ENCODE results near the gene GALNT16.

The GALNT16 gene

DNA sequence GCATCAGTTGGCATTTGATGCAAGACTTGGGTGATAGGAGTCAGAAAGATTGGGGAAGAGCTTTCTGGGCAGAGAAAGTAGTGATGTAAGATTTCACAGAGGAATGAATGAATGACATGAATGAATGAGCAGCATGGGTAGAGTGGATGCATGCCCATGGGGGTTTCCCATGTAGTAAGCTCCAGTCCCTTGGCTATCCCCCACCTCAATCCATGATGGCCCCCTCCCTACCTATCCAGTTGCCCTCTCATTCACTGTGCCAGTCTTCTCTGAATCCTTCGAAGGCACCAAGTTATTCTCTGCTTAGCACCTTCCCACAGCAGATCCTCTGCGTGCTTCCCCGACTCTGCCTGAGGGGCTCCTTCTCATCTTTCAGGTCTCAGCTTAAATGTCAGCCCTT lies 106.1 kb downstream of the GALNT16 start:
- TF ChIP-seq, protein P1, sequence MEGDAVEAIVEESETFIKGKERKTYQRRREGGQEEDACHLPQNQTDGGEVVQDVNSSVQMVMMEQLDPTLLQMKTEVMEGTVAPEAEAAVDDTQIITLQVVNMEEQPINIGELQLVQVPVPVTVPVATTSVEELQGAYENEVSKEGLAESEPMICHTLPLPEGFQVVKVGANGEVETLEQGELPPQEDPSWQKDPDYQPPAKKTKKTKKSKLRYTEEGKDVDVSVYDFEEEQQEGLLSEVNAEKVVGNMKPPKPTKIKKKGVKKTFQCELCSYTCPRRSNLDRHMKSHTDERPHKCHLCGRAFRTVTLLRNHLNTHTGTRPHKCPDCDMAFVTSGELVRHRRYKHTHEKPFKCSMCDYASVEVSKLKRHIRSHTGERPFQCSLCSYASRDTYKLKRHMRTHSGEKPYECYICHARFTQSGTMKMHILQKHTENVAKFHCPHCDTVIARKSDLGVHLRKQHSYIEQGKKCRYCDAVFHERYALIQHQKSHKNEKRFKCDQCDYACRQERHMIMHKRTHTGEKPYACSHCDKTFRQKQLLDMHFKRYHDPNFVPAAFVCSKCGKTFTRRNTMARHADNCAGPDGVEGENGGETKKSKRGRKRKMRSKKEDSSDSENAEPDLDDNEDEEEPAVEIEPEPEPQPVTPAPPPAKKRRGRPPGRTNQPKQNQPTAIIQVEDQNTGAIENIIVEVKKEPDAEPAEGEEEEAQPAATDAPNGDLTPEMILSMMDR (IDR thresholded peaks at IDR 0.05; ENCODE audit: low read depth, low read length), result no peak
- no peak overlapping the region for H3K4me3 ChIP-seq (ENCODE audit: low read depth, low read length)

DNA sequence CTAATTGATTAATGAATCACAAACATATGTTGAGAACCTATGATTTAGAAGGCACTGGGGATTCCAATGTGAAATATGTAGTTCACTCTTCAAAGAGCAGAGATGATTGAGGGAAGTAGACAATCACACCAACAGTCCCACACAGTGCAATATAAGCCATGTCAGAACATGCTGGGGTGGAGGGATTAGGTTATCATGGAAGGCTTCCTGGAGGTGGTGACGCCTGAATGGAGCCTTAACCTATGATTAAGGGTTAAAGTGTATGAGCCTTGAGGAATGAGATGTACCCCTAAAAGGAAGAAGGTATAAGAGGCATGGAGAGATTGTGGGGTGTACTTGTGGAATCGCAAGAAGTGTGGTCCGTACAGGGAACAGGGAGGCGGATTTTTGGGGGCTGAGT lies 106.8 kb downstream of the GALNT16 start:
- TF ChIP-seq, protein P1 (IDR thresholded peaks at IDR 0.05; ENCODE audit: low read depth, low read length), result no peak

DNA sequence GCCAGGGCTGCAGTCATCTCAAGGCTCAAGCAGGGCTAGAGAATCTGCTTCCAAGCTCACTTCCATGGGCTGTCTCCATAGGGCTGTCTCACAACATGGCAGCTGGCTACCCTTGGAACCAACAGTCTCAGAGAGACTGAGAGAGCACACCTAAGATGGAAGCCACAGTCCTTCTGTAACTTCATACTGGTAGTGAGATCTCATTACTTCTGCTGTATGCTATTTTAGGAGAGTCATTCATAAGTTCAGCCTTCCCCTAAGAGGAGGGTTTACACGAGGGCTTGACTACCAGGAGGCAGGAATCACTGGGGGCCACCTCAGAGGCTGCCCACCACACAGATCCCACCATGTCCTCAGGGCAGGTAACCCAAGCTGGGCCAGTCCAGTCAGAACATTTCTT lies 108.4 kb downstream of the GALNT16 start:
- TF ChIP-seq, protein P1 (IDR thresholded peaks at IDR 0.05; ENCODE audit: low read depth, low read length), result no peak

More for the DNA sequence above, 106.8 kb downstream of the GALNT16 start:
- H3K4me3 ChIP-seq (ENCODE audit: low read depth, low read length), result no peak overlapping the region

DNA sequence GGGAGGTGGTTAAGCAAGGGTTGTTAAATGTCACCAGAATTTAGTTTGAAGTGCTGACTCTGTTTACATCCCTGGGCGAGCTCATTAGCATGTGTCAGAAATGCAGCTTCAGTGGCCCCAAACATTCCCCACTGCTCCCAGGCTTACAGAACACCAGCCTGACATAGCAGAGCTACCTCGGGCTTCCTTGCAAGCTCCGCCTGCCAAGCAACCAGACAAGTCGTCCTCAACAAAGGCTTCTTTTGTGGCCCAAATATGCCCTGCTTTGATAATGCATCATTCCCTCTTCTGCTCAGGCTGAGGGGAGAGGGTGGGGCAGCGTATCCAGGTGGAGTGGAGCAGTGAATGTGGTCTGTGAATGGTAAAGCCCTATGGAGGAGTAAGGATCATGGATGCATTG lies 110.1 kb downstream of the GALNT16 start:
- H3K4me3 ChIP-seq (ENCODE audit: low read depth, low read length), result no peak overlapping the region
- TF ChIP-seq, protein P1 (IDR thresholded peaks at IDR 0.05; ENCODE audit: low read depth, low read length), result no peak

More for the DNA sequence above, 108.4 kb downstream of the GALNT16 start:
- no peak overlapping the region for H3K4me3 ChIP-seq (ENCODE audit: low read depth, low read length)

DNA sequence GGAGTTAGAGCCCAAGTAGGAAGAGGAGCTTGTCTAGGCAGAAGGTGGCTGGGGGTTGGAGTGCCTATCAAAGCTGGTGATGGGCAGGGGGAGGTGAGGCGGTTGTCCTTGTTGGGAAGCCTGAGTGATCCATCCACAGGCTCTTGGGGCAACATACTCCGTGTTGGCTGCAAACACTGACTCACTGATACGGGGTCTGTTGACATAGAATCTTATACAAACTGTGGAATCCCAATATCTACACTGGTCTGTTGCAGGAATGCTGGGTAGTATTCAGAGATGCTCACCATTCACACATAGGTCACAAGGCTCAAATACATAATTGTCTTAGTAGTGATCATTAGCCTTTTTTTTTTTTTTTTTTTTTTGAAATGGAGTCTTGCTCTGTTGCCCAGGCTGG lies 112.2 kb downstream of the GALNT16 start:
- no peak overlapping the region for H3K4me3 ChIP-seq (ENCODE audit: low read depth, low read length)
- TF ChIP-seq, protein P1 (IDR thresholded peaks at IDR 0.05; ENCODE audit: low read depth, low read length), result no peak

DNA sequence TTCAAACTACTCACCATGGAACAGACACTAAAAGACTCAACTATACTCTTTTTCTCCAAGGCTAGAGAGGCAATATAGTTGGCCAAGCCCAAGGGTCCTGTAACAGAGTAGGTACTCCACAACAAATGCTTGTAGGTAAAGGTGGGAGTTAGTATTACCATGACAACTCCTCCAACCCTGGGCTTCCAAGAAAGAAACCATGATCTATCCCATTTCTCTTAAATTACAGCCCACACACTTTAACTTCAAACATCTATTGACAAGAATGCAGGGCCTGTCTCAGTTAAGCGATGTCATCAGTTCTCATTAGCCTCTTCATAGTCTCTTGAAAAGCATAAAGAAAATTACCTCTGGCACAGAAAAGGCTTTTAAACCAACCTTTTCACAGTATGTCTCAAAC lies 113.1 kb downstream of the GALNT16 start:
- TF ChIP-seq, protein P1 (IDR thresholded peaks at IDR 0.05; ENCODE audit: low read depth, low read length), result no peak
- H3K4me3 ChIP-seq (ENCODE audit: low read depth, low read length), result no peak overlapping the region

DNA sequence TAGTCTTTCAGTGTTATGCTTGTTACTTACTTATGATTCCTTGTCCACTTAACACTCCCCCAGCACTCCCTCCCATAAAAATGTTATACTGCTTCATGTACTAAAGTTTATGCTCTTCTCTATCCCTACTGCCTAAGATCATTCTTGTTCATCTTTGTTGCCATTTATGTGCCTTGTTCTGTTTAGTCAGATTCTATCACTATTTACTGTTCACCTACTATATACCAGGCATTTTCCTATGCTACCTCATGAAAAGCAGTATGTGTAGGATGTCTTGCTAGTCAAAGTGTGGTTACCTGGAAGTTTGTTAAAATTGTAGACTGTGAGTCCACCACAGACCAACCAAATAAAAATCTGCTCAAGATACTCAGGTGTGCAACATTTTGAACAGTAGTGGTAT lies 114.3 kb downstream of the GALNT16 start:
- no peak overlapping the region for H3K4me3 ChIP-seq (ENCODE audit: low read depth, low read length)

More for the DNA sequence above, 114.3 kb downstream of the GALNT16 start:
- TF ChIP-seq, protein P1 (IDR thresholded peaks at IDR 0.05; ENCODE audit: low read depth, low read length), result no peak

Measured in WI38 (cell line).